Keratinocyte (primary cell): ENCODE results near the gene CINP. TPM values are rescaled to one million over a fixed set of nuclear protein-coding genes. Genes with fewer than 3 reads are reported as not detected.
A peak's percentile ranks its signal among the peaks of the same experiment; 100 is the strongest.

ENCODE experiments used
- DNase-seq: peaks from one replicate; pipeline ENCODE4 v3.0.0-alpha.2; 2011; ENCODE audit warnings: low read depth, missing footprints, low spot score
- FAIRE-seq: peaks from 2 replicates; lab custom pipeline; 2011; peaks lifted over from hg19 to GRCh38; lab: Jason Lieb, UNC
- H2AFZ ChIP-seq: 2 replicates; pipeline ENCODE4 v1.6.0; 2012; ENCODE audit warnings: low read length, control low read depth, inconsistent platforms; ENCODE audit not compliant: control insufficient read depth
- H3K27ac ChIP-seq: 2 replicates; pipeline ENCODE4 v1.5.1; 2011; ENCODE audit warnings: low read length; ENCODE audit not compliant: control insufficient read depth, insufficient read depth
- H3K27me3 ChIP-seq: 3 replicates; pipeline ENCODE4 v1.6.0; 2011; ENCODE audit warnings: low read length; ENCODE audit not compliant: control insufficient read depth, insufficient read depth; ENCODE audit errors: extremely low read depth
- H3K36me3 ChIP-seq, 2 experiments: 2 replicates in 1 of 2; 3 replicates in 1 of 2; pipeline ENCODE4 v1.5.1; 2011; ENCODE audit warnings: low read length in 2 of 2, mild to moderate bottlenecking in 1 of 2; ENCODE audit not compliant: control insufficient read depth in 2 of 2, insufficient read depth in 2 of 2; ENCODE audit errors: extremely low read depth in 1 of 2
- H3K4me1 ChIP-seq: 3 replicates; pipeline ENCODE4 v1.5.1; 2011; ENCODE audit warnings: low read length; ENCODE audit not compliant: control insufficient read depth, insufficient read depth; ENCODE audit errors: extremely low read depth
- H3K4me2 ChIP-seq: 3 replicates; pipeline ENCODE4 v1.6.0; 2011; ENCODE audit warnings: low read depth, low read length; ENCODE audit not compliant: control insufficient read depth, insufficient read depth; ENCODE audit errors: extremely low read depth
- H3K4me3 ChIP-seq, 3 experiments: fragments of 200-600 bp in 1 of 3; sonication (generic) in 1 of 3; 2 replicates in 2 of 3; 3 replicates in 1 of 3; pipeline ENCODE4 v1.5.1; 2011 to 2016; ENCODE audit warnings: low read length in 3 of 3, mild to moderate bottlenecking in 3 of 3, control low read depth in 2 of 3, inconsistent platforms in 1 of 3, low read depth in 1 of 3, mixed read lengths in 1 of 3, mixed run types in 1 of 3, moderate library complexity in 1 of 3; ENCODE audit not compliant: control insufficient read depth in 2 of 3, insufficient read depth in 2 of 3; ENCODE audit errors: extremely low read depth in 1 of 3
- H3K79me2 ChIP-seq: 2 replicates; pipeline ENCODE4 v1.6.0; 2012; ENCODE audit warnings: low read length; ENCODE audit not compliant: control insufficient read depth, insufficient read depth
- H3K9ac ChIP-seq: 3 replicates; pipeline ENCODE4 v1.6.0; 2011; ENCODE audit warnings: low read length; ENCODE audit not compliant: control insufficient read depth, insufficient read depth; ENCODE audit errors: extremely low read depth
- H3K9me1 ChIP-seq: 3 replicates; pipeline ENCODE4 v1.6.0; 2011; ENCODE audit warnings: low read length; ENCODE audit not compliant: control insufficient read depth, insufficient read depth; ENCODE audit errors: extremely low read depth
- H3K9me3 ChIP-seq: 2 replicates; pipeline ENCODE4 v1.5.1; 2012; ENCODE audit warnings: low read depth, low read length; ENCODE audit not compliant: control insufficient read depth
- H4K20me1 ChIP-seq: 3 replicates; pipeline ENCODE4 v1.6.0; 2011; ENCODE audit warnings: low read length; ENCODE audit not compliant: control insufficient read depth, insufficient read depth; ENCODE audit errors: extremely low read depth
- EZH2 ChIP-seq: IDR thresholded peaks from one replicate; pipeline ENCODE4 v1.6.1; 2012; ENCODE audit warnings: inconsistent platforms, mild to moderate bottlenecking, low read length, moderate library complexity
- dilution Hi-C: fragments of 300-500 bp; cut with MboI; formaldehyde crosslinking; loops from one replicate; pipeline ENCODE4 v1.7.0; 2020; ENCODE audit warnings: low sequenced_read_pairs; ENCODE audit not compliant: extremely low pct_ligation_motif_present
- polyA plus RNA-seq, 5 experiments: library from polyadenylated mRNA; depleted of rRNA in 3 of 5; stranded (reverse) in 3 of 5; stranded (forward) in 1 of 5; unstranded in 1 of 5; fragments of >200 nt; gene quantifications; 1 replicate in 1 of 5; 2 replicates in 3 of 5; 3 replicates in 1 of 5; pipeline versions ENCODE4 v1.2.1 to v1.2.3, GENCODE V29; 2011 to 2012; ENCODE audit warnings: missing spikeins in 2 of 5, low read depth in 1 of 5, low replicate concordance in 1 of 5
- TF ChIP-seq, protein P1 (sequence below), 3 experiments: IDR thresholded peaks in 1 of 3; conservative IDR thresholded peaks in 1 of 3; optimal IDR thresholded peaks in 1 of 3; 2 replicates in 2 of 3; 3 replicates in 1 of 3; pipeline versions ENCODE3 to v1.5.1; 2011; ENCODE audit warnings: low read length in 3 of 3, mild to moderate bottlenecking in 3 of 3, moderate library complexity in 2 of 3, control low read depth in 1 of 3, inconsistent platforms in 1 of 3; ENCODE audit not compliant: insufficient read depth in 2 of 3; ENCODE audit errors: extremely low read depth in 1 of 3

Gene CINP
- polyA plus RNA-seq, 1 donor (not counting 4 experiments of a cell fraction or from before 2014, with no cell fraction given), result 49.3 TPM

DNA sequence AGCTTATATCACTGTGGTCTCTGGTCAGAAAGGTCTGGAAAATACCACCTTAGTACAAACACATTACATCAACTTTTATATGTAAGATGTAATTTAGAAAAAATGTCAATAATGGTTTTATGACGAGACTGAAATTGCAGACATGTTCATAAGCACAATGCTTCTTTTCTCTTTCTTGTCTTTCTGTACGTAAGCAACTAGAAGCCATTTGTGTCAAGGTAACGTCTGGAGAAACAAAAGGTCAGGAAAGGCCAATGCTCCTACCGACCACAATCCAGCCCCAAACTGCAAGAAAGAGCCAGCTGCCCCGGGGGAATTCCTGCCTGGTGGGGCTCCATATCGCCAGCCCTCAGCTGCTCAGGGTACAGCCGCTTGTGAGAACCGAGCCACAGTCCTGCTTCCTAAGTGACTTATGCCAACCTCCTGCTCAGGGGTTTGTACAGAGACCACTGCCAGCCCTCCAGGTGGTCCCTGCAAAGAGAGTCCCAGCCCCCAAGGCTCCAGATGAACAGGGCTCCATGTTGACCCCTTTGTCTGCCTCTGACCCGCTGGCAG lies 36.8 kb downstream of the CINP start:
- Histone ChIP-seq H3K4me3 (no peak overlapping the region), H3K9ac (no peak overlapping the region), H2AFZ (no peak overlapping the region), H3K27me3 (no peaks in the 10 kb centered on the region), H3K36me3 (peaks cover 8 to 10% of the 10 kb centered on the region in 2 experiments), H3K4me1 (peaks cover 2% of the 10 kb centered on the region), H3K9me3 (no peaks in the 10 kb centered on the region), H3K4me2 (no peak overlapping the region), H3K27ac (no peak overlapping the region), H4K20me1 (no peaks in the 10 kb centered on the region), H3K9me1 (no peaks in the 10 kb centered on the region), H3K79me2 (peaks cover 3% of the 10 kb centered on the region)
- TF ChIP-seq, protein P1, sequence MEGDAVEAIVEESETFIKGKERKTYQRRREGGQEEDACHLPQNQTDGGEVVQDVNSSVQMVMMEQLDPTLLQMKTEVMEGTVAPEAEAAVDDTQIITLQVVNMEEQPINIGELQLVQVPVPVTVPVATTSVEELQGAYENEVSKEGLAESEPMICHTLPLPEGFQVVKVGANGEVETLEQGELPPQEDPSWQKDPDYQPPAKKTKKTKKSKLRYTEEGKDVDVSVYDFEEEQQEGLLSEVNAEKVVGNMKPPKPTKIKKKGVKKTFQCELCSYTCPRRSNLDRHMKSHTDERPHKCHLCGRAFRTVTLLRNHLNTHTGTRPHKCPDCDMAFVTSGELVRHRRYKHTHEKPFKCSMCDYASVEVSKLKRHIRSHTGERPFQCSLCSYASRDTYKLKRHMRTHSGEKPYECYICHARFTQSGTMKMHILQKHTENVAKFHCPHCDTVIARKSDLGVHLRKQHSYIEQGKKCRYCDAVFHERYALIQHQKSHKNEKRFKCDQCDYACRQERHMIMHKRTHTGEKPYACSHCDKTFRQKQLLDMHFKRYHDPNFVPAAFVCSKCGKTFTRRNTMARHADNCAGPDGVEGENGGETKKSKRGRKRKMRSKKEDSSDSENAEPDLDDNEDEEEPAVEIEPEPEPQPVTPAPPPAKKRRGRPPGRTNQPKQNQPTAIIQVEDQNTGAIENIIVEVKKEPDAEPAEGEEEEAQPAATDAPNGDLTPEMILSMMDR (optimal IDR thresholded peaks at IDR 0.05 in 1 of 3, IDR thresholded peaks at IDR 0.05 in 1 of 3, conservative IDR thresholded peaks at IDR 0.05 in 1 of 3; ENCODE audit: extremely low read depth in 1 of 3, insufficient read depth in 2 of 3, low read length in 3 of 3), result no peak
- TF ChIP-seq EZH2, result no peak
- FAIRE-seq, result no peak
- dilution Hi-C loops, result no loop called here
- no peak for DNase-seq

DNA sequence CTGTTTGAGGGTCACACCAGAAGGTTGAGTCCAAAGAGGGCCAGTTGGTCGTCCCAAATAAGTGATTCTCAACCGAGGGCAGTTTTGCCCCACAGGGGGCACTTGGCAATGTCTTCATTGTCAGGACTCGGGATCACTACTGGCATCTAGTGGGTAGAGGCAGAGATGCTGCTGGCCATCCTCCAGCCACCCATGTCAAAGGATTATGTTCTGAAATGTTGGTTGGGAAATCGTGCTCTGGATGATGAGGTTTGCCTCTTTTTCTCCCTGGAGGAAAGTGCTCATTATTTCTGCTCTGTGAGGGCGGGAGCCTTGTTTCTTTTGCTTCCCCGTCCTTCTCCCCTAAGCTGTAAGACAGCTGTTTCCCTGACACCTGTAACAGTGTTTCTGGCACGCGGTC lies 39.6 kb downstream of the CINP start:
- Histone ChIP-seq H4K20me1 (no peaks in the 10 kb centered on the region), H3K79me2 (peaks cover 9% of the 10 kb centered on the region), H3K36me3 (peaks cover 8% of the 10 kb centered on the region in 2 experiments), H3K9me1 (no peaks in the 10 kb centered on the region), H3K9me3 (no peaks in the 10 kb centered on the region), H3K4me2 (no peak overlapping the region), H3K27me3 (no peaks in the 10 kb centered on the region), H3K27ac (no peak overlapping the region), H3K4me1 (peaks cover 18% of the 10 kb centered on the region), H3K4me3 (no peak overlapping the region), H3K9ac (no peak overlapping the region), H2AFZ (no peak overlapping the region)
- DNase-seq (no peak), FAIRE-seq (peak; percentile 23)
- TF ChIP-seq, protein P1 (optimal IDR thresholded peaks at IDR 0.05 in 1 of 3, IDR thresholded peaks at IDR 0.05 in 1 of 3, conservative IDR thresholded peaks at IDR 0.05 in 1 of 3; ENCODE audit: extremely low read depth in 1 of 3, insufficient read depth in 2 of 3, low read length in 3 of 3), result peak; percentile 60 to 84 (median 78)
- no peak for TF ChIP-seq EZH2
- dilution Hi-C loops, result no loop called here
